HepG2 (cell line): ENCODE measurements around the gene OTC. TPM values are rescaled to one million over a fixed set of nuclear protein-coding genes. Genes with fewer than 3 reads are reported as not detected.

ENCODE experiments used
- ATAC-seq: fragments of 200-7000 bp; cut with Tn5 transposase; 3 replicates; pipeline ENCODE4 v1.9.1; 2020; ENCODE audit warnings: mild to moderate bottlenecking, moderate library complexity
- BruUV-seq: library from RNA; stranded (reverse); fragments of 400-500 nt; replicated peaks from 2 replicates; lab custom pipeline; 2021; lab: Mats Ljungman, UMichigan
- CTCF ChIA-PET: fragments of 300-600 bp; formaldehyde crosslinking; extraction: SDS; loops from one replicate; lab custom pipeline; 2021; ENCODE audit warnings: low total read pairs, inconsistent platforms, low intra/inter-chr PET ratio; lab: Yijun Ruan, JAX
- POLR2A ChIA-PET: fragments of 350-600 bp; sonication (Branson Sonifier 250); formaldehyde crosslinking; loops from one replicate; lab custom pipeline; 2020; ENCODE audit warnings: antibody characterized with exemption, inconsistent platforms; lab: Yijun Ruan, JAX
- DNase-seq: peaks from one replicate; pipeline ENCODE4 v3.0.0-alpha.2; 2015; ENCODE audit warnings: low spot score
- FAIRE-seq: peaks from 3 replicates; lab custom pipeline; 2011; peaks lifted over from hg19 to GRCh38; lab: Jason Lieb, UNC
- H2AFZ ChIP-seq: one replicate; pipeline ENCODE4 v1.6.1; 2011; ENCODE audit warnings: low read length, inconsistent platforms
- H3K27ac ChIP-seq: fragments of 300-600 bp; 3 replicates; pipeline ENCODE4 v1.8.0; 2011; ENCODE audit warnings: mixed run types, mild to moderate bottlenecking, mixed read lengths, low read length, inconsistent platforms; ENCODE audit not compliant: insufficient read depth; ENCODE audit errors: extremely low read length
- H3K27me3 ChIP-seq, 2 experiments: fragments of 200-600 bp in 1 of 2; 2 replicates in 1 of 2; 3 replicates in 1 of 2; pipeline versions ENCODE4 v1.6.0 to v1.8.0; 2011; ENCODE audit warnings: low read length in 2 of 2, mild to moderate bottlenecking in 2 of 2, moderate library complexity in 2 of 2, inconsistent platforms in 1 of 2; ENCODE audit not compliant: insufficient read depth in 2 of 2, control insufficient read depth in 1 of 2
- H3K36me3 ChIP-seq, 2 experiments: fragments of 200-600 bp in 1 of 2; replicated peaks in 1 of 2; 2 replicates in 1 of 2; 3 replicates in 1 of 2; pipeline versions ENCODE4 v1.5.1 to v1.8.0; 2011; ENCODE audit warnings: low read length in 2 of 2, inconsistent platforms in 1 of 2; ENCODE audit not compliant: insufficient read depth in 2 of 2, control insufficient read depth in 1 of 2
- H3K4me1 ChIP-seq: 2 replicates; pipeline ENCODE4 v1.5.1; 2012; ENCODE audit warnings: low read length, inconsistent platforms; ENCODE audit not compliant: insufficient read depth
- H3K4me2 ChIP-seq: 2 replicates; pipeline ENCODE4 v1.6.0; 2011; ENCODE audit warnings: low read depth, low read length, inconsistent platforms
- H3K4me3 ChIP-seq, 3 experiments: fragments of 200-600 bp in 1 of 3; sonication (generic), shearing (Covaris generic) in 1 of 3; replicated peaks in 1 of 3; 2 replicates each; pipeline ENCODE4 v1.5.1; 2011 to 2016; ENCODE audit warnings: low read length in 3 of 3, inconsistent platforms in 2 of 3, low read depth in 2 of 3, mild to moderate bottlenecking in 2 of 3, control low read depth in 1 of 3, mixed read lengths in 1 of 3; ENCODE audit not compliant: insufficient read depth in 1 of 3
- H3K79me2 ChIP-seq: one replicate; pipeline ENCODE4 v1.6.1; 2011; ENCODE audit warnings: low read length, inconsistent platforms; ENCODE audit not compliant: insufficient read depth
- H3K9ac ChIP-seq: 2 replicates; pipeline ENCODE4 v1.6.0; 2011; ENCODE audit warnings: mild to moderate bottlenecking, low read depth, low read length, inconsistent platforms; ENCODE audit not compliant: insufficient read depth
- H3K9me3 ChIP-seq: 2 replicates; pipeline ENCODE4 v1.5.1; 2012; ENCODE audit warnings: mild to moderate bottlenecking, low read length
- H4K20me1 ChIP-seq: 2 replicates; pipeline ENCODE4 v1.6.0; 2011; ENCODE audit warnings: inconsistent platforms, mild to moderate bottlenecking, low read length, moderate library complexity; ENCODE audit not compliant: insufficient read depth
- CHCHD3 ChIP-seq: sonication (generic); formaldehyde crosslinking; IDR thresholded peaks from 2 replicates; pipeline ENCODE4 v1.8.0; 2022; ENCODE audit warnings: mild to moderate bottlenecking, missing genetic modification reagents, moderate library complexity
- HDAC2 ChIP-seq: sonication (generic); formaldehyde crosslinking; IDR thresholded peaks from 2 replicates; pipeline ENCODE4 v1.4.0; 2020; ENCODE audit warnings: missing genetic modification reagents
- MATR3 ChIP-seq: sonication (generic); formaldehyde crosslinking; IDR thresholded peaks from 2 replicates; pipeline ENCODE4 v1.4.0; 2020; ENCODE audit warnings: missing genetic modification reagents
- MEIS2 ChIP-seq: sonication (generic); formaldehyde crosslinking; IDR thresholded peaks from 2 replicates; pipeline ENCODE4 v1.9.0; 2021; ENCODE audit warnings: mild to moderate bottlenecking, missing genetic modification reagents
- NAIF1 ChIP-seq: sonication (generic); formaldehyde crosslinking; IDR thresholded peaks from 2 replicates; pipeline ENCODE4 v1.5.0; 2020; ENCODE audit warnings: mild to moderate bottlenecking, missing genetic modification reagents, borderline replicate concordance
- RORA ChIP-seq: sonication (generic); formaldehyde crosslinking; IDR thresholded peaks from 2 replicates; pipeline ENCODE4 v1.5.0; 2020; ENCODE audit warnings: mild to moderate bottlenecking, missing genetic modification reagents, moderate library complexity
- THYN1 ChIP-seq: sonication (generic); formaldehyde crosslinking; IDR thresholded peaks from 2 replicates; pipeline ENCODE4 v1.8.1; 2023; ENCODE audit warnings: low read depth, mild to moderate bottlenecking, moderate library complexity, missing genetic modification reagents, borderline replicate concordance
- ZBTB39 ChIP-seq: sonication (generic); formaldehyde crosslinking; IDR thresholded peaks from 2 replicates; pipeline ENCODE4 v1.5.0; 2020; ENCODE audit warnings: missing genetic modification reagents
- ZMYM3 ChIP-seq: sonication (generic); formaldehyde crosslinking; IDR thresholded peaks from 2 replicates; pipeline ENCODE4 v1.5.1; 2020; ENCODE audit warnings: mild to moderate bottlenecking, missing genetic modification reagents
- ZNF234 ChIP-seq: sonication (generic); formaldehyde crosslinking; conservative IDR thresholded peaks from 2 replicates; pipeline ENCODE4 v1.5.1; 2020; ENCODE audit warnings: mild to moderate bottlenecking, missing genetic modification reagents
- ZNF24 ChIP-seq: fragments of 450-650 bp; IDR thresholded peaks from 2 replicates; pipeline ENCODE4 v1.6.1; 2017; ENCODE audit warnings: antibody characterized with exemption, mild to moderate bottlenecking
- ZNF737 ChIP-seq: sonication (generic); formaldehyde crosslinking; IDR thresholded peaks from 2 replicates; pipeline ENCODE4 v1.5.0; 2020; ENCODE audit warnings: missing genetic modification reagents, mild to moderate bottlenecking, borderline replicate concordance
- ZNF75D ChIP-seq: sonication (generic); formaldehyde crosslinking; IDR thresholded peaks from 2 replicates; pipeline ENCODE4 v1.8.1; 2023; ENCODE audit warnings: missing genetic modification reagents, mild to moderate bottlenecking, borderline replicate concordance
- ZSCAN22 ChIP-seq: sonication (generic); formaldehyde crosslinking; IDR thresholded peaks from 2 replicates; pipeline ENCODE4 v1.4.0; 2020; ENCODE audit warnings: mild to moderate bottlenecking, missing genetic modification reagents
- WGBS: methylation state at CpG from one replicate; pipeline ENCODE4 v1.1.6; 2017; ENCODE audit warnings: low lambda C conversion rate; 5-methylcytosine and 5-hydroxymethylcytosine counted together
- in situ Hi-C: cut with HindIII; loops from 2 replicates; pipeline ENCODE4 v1.10.0; 2017; ENCODE audit warnings: low pct_unique_long_range_greater_than_20kb; ENCODE audit not compliant: extremely low pct_ligation_motif_present
- intact Hi-C: fragments of 100-400 bp; cut with micrococcal nuclease; formaldehyde crosslinking; loops from one replicate; pipeline ENCODE4 v1.10.0; 2022; ENCODE audit not compliant: unreplicated experiment
- polyA plus RNA-seq, 8 experiments: library from polyadenylated mRNA; depleted of rRNA in 3 of 8; stranded (reverse) in 7 of 8; unstranded in 1 of 8; fragments of >200 nt; fragmentation: Illumina TruSeq in 4 of 8; extraction: Trizol in 4 of 8; gene quantifications; 2 replicates each; pipeline versions ENCODE4 v1.2.1 to v1.2.3, GENCODE V29; 2011 to 2016; ENCODE audit warnings: low read depth in 4 of 8, missing spikeins in 1 of 8, mixed read lengths in 1 of 8; ENCODE audit not compliant: insufficient read depth in 1 of 8
- total RNA-seq, 5 experiments: library from RNA; depleted of rRNA; stranded (reverse); fragments of >200 nt; fragmentation: Illumina TruSeq; extraction: Trizol; gene quantifications; 2 replicates each; pipeline ENCODE4 v1.2.3, GENCODE V29; 2016; ENCODE audit warnings: low read depth in 1 of 5
- TF ChIP-seq, protein P1 (sequence below): sonication (generic); formaldehyde crosslinking; IDR thresholded peaks from 2 replicates; pipeline ENCODE4 v1.8.1; 2023; ENCODE audit warnings: mild to moderate bottlenecking, missing genetic modification reagents, borderline replicate concordance
- TF ChIP-seq, protein P2 (sequence below): sonication (generic); formaldehyde crosslinking; IDR thresholded peaks from 2 replicates; pipeline ENCODE4 v1.5.1; 2020; ENCODE audit warnings: mild to moderate bottlenecking, missing genetic modification reagents, borderline replicate concordance

The OTC gene
- total and polyA plus RNA-seq, 2 of the 13 experiments (the other 11 are each of a cell fraction or from before 2014, with no cell fraction given), result 0.04 to 1.8 TPM

GRCh38 chrX:38336538-38337240 is 15.7 kb upstream of the OTC start:
- Histone ChIP-seq H3K4me2 (no peak overlapping the region), H2AFZ (no peak overlapping the region), H3K4me1 (peaks cover 50% of the 10 kb centered on the region), H4K20me1 (no peaks in the 10 kb centered on the region), H3K27ac (no peak overlapping the region), H3K36me3 (no peaks in the 10 kb centered on the region), H3K9ac (no peak overlapping the region), H3K79me2 (no peaks in the 10 kb centered on the region), H3K27me3 (no peaks in the 10 kb centered on the region), H3K4me3 (no peak overlapping the region), H3K9me3 (no peaks in the 10 kb centered on the region)
- WGBS, result 74% methylated on average over 5 of the region's 5 CpGs
- DNase-seq (no peak), ATAC-seq (no peak), FAIRE-seq (no peak)
- in situ Hi-C loops (no loop called here), intact Hi-C loops (loop anchor here (5.0 kb wide), 1 partner anchor 226 kb away; the partner anchor contains the start of gene TSPAN7)
- ChIA-PET POLR2A (no interaction called here), CTCF (no interaction called here)
- TF ChIP-seq RORA (CRISPR knock-in tag) (no peak), ZNF24 (no peak), ZSCAN22 (CRISPR knock-in tag) (no peak), ZNF737 (no peak), THYN1 (CRISPR knock-in tag) (no peak), ZNF75D (CRISPR knock-in tag) (no peak), ZBTB39 (CRISPR knock-in tag) (no peak), MATR3 (CRISPR knock-in tag) (no peak), NAIF1 (CRISPR knock-in tag) (no peak), CHCHD3 (CRISPR knock-in tag) (no peak), ZMYM3 (no peak), ZNF234 (CRISPR knock-in tag) (no peak), MEIS2 (CRISPR knock-in tag) (no peak), HDAC2 (CRISPR knock-in tag) (no peak)
- TF ChIP-seq, protein P1, sequence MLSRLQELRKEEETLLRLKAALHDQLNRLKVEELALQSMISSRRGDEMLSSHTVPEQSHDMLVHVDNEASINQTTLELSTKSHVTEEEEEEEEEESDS, result no peak
- TF ChIP-seq, protein P2, sequence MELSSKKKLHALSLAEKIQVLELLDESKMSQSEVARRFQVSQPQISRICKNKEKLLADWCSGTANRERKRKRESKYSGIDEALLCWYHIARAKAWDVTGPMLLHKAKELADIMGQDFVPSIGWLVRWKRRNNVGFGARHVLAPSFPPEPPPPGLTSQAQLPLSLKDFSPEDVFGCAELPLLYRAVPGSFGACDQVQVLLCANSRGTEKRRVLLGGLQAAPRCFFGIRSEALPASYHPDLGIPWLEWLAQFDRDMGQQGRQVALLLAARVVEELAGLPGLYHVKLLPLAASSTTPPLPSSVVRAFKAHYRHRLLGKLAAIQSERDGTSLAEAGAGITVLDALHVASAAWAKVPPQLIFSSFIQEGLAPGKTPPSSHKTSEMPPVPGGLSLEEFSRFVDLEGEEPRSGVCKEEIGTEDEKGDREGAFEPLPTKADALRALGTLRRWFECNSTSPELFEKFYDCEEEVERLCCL (CRISPR knock-in tag), result no peak
- no TSS peak for BruUV-seq
